Endodermal cell (in vitro differentiated cells): ENCODE measurements around the gene PADI2. TPM values are rescaled to one million over a fixed set of nuclear protein-coding genes. Genes with fewer than 3 reads are reported as not detected.
A peak's percentile ranks its signal among the peaks of the same experiment; 100 is the strongest.

Experiments
- DNase-seq: peaks from one replicate; pipeline ENCODE4 v3.0.0-alpha.2; 2017
- H3K27ac ChIP-seq: 2 replicates; pipeline ENCODE4 v1.5.1; 2013; ENCODE audit warnings: mild to moderate bottlenecking, low read depth, low read length, moderate library complexity
- H3K27me3 ChIP-seq: 2 replicates; pipeline ENCODE4 v1.6.1; 2013; ENCODE audit warnings: mild to moderate bottlenecking, low read length, moderate library complexity; ENCODE audit not compliant: insufficient read depth, control insufficient read depth, poor library complexity, severe bottlenecking
- H3K36me3 ChIP-seq: 2 replicates; pipeline ENCODE4 v1.7.0; 2013; ENCODE audit warnings: mild to moderate bottlenecking, low read length, moderate library complexity; ENCODE audit not compliant: control insufficient read depth, insufficient read depth
- H3K4me1 ChIP-seq: one replicate; pipeline ENCODE4 v1.7.0; 2013; ENCODE audit warnings: low read length; ENCODE audit not compliant: control insufficient read depth, insufficient read depth
- H3K4me3 ChIP-seq: 2 replicates; pipeline ENCODE4 v1.5.1; 2013; ENCODE audit warnings: mild to moderate bottlenecking, low read length, moderate library complexity
- H3K9ac ChIP-seq: 2 replicates; pipeline ENCODE4 v1.6.1; 2013; ENCODE audit warnings: mild to moderate bottlenecking, low read length, moderate library complexity; ENCODE audit not compliant: poor library complexity, severe bottlenecking; ENCODE audit errors: extremely low read depth
- H3K9me3 ChIP-seq: 2 replicates; pipeline ENCODE4 v1.6.1; 2013; ENCODE audit warnings: mild to moderate bottlenecking, low read length, moderate library complexity; ENCODE audit not compliant: control insufficient read depth
- H3K27ac Mint-ChIP-seq: 2 replicates; pipeline ENCODE4 v1.8.0; 2020; ENCODE audit warnings: mixed read lengths
- H3K27me3 Mint-ChIP-seq: 2 replicates; pipeline ENCODE4 v1.8.0; 2021; ENCODE audit warnings: mild to moderate bottlenecking, mixed read lengths; ENCODE audit not compliant: insufficient read depth
- H3K36me3 Mint-ChIP-seq: 2 replicates; pipeline ENCODE4 v1.8.0; 2020; ENCODE audit warnings: low read depth, mixed read lengths
- H3K4me1 Mint-ChIP-seq: 2 replicates; pipeline ENCODE4 v1.8.0; 2020; ENCODE audit warnings: mixed read lengths
- H3K4me3 Mint-ChIP-seq: 2 replicates; pipeline ENCODE4 v1.8.0; 2020; ENCODE audit warnings: mild to moderate bottlenecking, moderate library complexity, mixed read lengths
- H3K9me3 Mint-ChIP-seq: 2 replicates; pipeline ENCODE4 v1.8.0; 2020; ENCODE audit warnings: mild to moderate bottlenecking, mixed read lengths
- CTCF ChIP-seq: fragments of 200-600 bp; sonication (generic); conservative IDR thresholded peaks from 2 replicates; pipeline ENCODE4 v1.5.0; 2021; ENCODE audit warnings: antibody characterized with exemption, mild to moderate bottlenecking
- WGBS, 2 experiments: methylation state at CpG; one replicate each; pipeline versions ENCODE4 v1.1.5 to v1.1.7; 2013; ENCODE audit warnings: missing lambda C conversion rate in 2 of 2, mixed read lengths in 1 of 2; ENCODE audit not compliant: insufficient coverage in 1 of 2, insufficient read length in 1 of 2; 5-methylcytosine and 5-hydroxymethylcytosine counted together
- total RNA-seq, 2 donors: library from RNA; stranded (reverse); fragmentation: NEBNext Ultra II Directional in 1 of 2; extraction: Animal tissue kit (Norgen Biotek cat#: 25700) in 1 of 2; gene quantifications; 2 replicates in 1 of 2; 3 replicates in 1 of 2; pipeline ENCODE4 v1.2.1, GENCODE V29; 2021

The PADI2 gene
- total RNA-seq, 2 donors from 2014 or later = 2.0 to 2.7 TPM

GRCh38 chr1:17140279-17140678 is 21.0 kb upstream of the PADI2 start:
- no peak overlapping the region for H3K4me3 ChIP-seq

GRCh38 chr1:17139637-17140036 is 20.4 kb upstream of the PADI2 start:
- Mint-ChIP-seq H3K4me1 (peaks cover 7% of the 10 kb centered on the region), H3K27ac (no peak overlapping the region), H3K27me3 (peaks cover 3% of the 10 kb centered on the region), H3K9me3 (peaks cover 5% of the 10 kb centered on the region), H3K36me3 (no peaks in the 10 kb centered on the region), H3K4me3 (no peak overlapping the region)
- no peak for DNase-seq
- peaks cover 8% of the 10 kb centered on the region for H3K9me3 ChIP-seq
- H3K36me3 ChIP-seq = no peaks in the 10 kb centered on the region
- no peak overlapping the region for H3K4me3 ChIP-seq
- no peaks in the 10 kb centered on the region for H3K27me3 ChIP-seq
- H3K27ac ChIP-seq = no peak overlapping the region
- TF ChIP-seq CTCF = no peak
- H3K9ac ChIP-seq = no peak overlapping the region
- H3K4me1 ChIP-seq = no peaks in the 10 kb centered on the region

More at GRCh38 chr1:17140279-17140678, 21.0 kb upstream of the PADI2 start:
- peaks cover 7% of the 10 kb centered on the region for H3K4me1 Mint-ChIP-seq
- Histone ChIP-seq H3K36me3 (no peaks in the 10 kb centered on the region), H3K27ac (no peak overlapping the region), H3K9me3 (peaks cover 8% of the 10 kb centered on the region), H3K9ac (no peak overlapping the region), H3K4me1 (no peaks in the 10 kb centered on the region), H3K27me3 (no peaks in the 10 kb centered on the region)
- no peaks in the 10 kb centered on the region for H3K36me3 Mint-ChIP-seq
- 60 to 88% methylated on average over 1 of the region's 1 CpG for WGBS, 2 experiments
- no peak overlapping the region for H3K4me3 Mint-ChIP-seq
- H3K27me3 Mint-ChIP-seq = peaks cover 3% of the 10 kb centered on the region
- peaks cover under 1% of the 10 kb centered on the region for H3K9me3 Mint-ChIP-seq
- no peak for DNase-seq
- H3K27ac Mint-ChIP-seq = no peak overlapping the region
- no peak for TF ChIP-seq CTCF

GRCh38 chr1:17137441-17137840 is 18.2 kb upstream of the PADI2 start:
- H3K4me1 ChIP-seq = no peaks in the 10 kb centered on the region
- H3K27me3 ChIP-seq = no peaks in the 10 kb centered on the region
- peaks cover 7% of the 10 kb centered on the region for H3K4me1 Mint-ChIP-seq
- peaks cover 3% of the 10 kb centered on the region for H3K27me3 Mint-ChIP-seq
- H3K9me3 ChIP-seq = peaks cover 8% of the 10 kb centered on the region
- peaks cover 5% of the 10 kb centered on the region for H3K9me3 Mint-ChIP-seq
- no peaks in the 10 kb centered on the region for H3K36me3 ChIP-seq
- no peak overlapping the region for H3K27ac ChIP-seq
- H3K9ac ChIP-seq = no peak overlapping the region
- H3K36me3 Mint-ChIP-seq = no peaks in the 10 kb centered on the region
- WGBS, 2 experiments = 61 to 67% methylated on average over 4 to 6 of the region's 6 CpGs
- DNase-seq = peak; percentile 82
- TF ChIP-seq CTCF = no peak
- H3K4me3 ChIP-seq = no peak overlapping the region
- H3K27ac Mint-ChIP-seq = peak overlapping the region; percentile 49
- no peak overlapping the region for H3K4me3 Mint-ChIP-seq
